Measurements from ENCODE around the gene MTCL1. TPM values are rescaled to one million over a fixed set of nuclear protein-coding genes. Genes with fewer than 3 reads are reported as not detected.

Gene MTCL1
- total and polyA plus RNA-seq, 4 donors: 0.65 to 5.4 (median 1.4) TPM

- TF ChIP-seq ZBTB33 (IDR thresholded peaks at IDR 0.05): no peak
- TF ChIP-seq HNF4A (conservative IDR thresholded peaks at IDR 0.05): no peak
- TF ChIP-seq CTCF (IDR thresholded peaks at IDR 0.05; ENCODE audit: low read depth, low read length, missing input control): no peak
- TF ChIP-seq JUND (IDR thresholded peaks at IDR 0.05): no peak
Measured at GRCh38 chr18:8689517-8689916, 15.8 kb upstream of the MTCL1 start (continued).

- TF ChIP-seq NR2F2 (IDR thresholded peaks at IDR 0.05): no peak
- TF ChIP-seq CTCF (IDR thresholded peaks at IDR 0.05; ENCODE audit: low read depth, low read length, missing input control): no peak
- no peak for TF ChIP-seq SP1 (IDR thresholded peaks at IDR 0.05)
- no peak for TF ChIP-seq ATF3 (IDR thresholded peaks at IDR 0.05)
- no peak for TF ChIP-seq FOXA1 (IDR thresholded peaks at IDR 0.05)
- TF ChIP-seq FOXA2 (IDR thresholded peaks at IDR 0.05): no peak
- TF ChIP-seq TAF1 (conservative IDR thresholded peaks at IDR 0.05): no peak
- no peak for TF ChIP-seq YY1 (IDR thresholded peaks at IDR 0.05)
- no peak for TF ChIP-seq RAD21 (IDR thresholded peaks at IDR 0.05)
- no peak for TF ChIP-seq HNF4A (conservative IDR thresholded peaks at IDR 0.05)
- no peak for TF ChIP-seq REST (IDR thresholded peaks at IDR 0.05)
- TF ChIP-seq RXRA (IDR thresholded peaks at IDR 0.05): no peak
- TF ChIP-seq JUND (IDR thresholded peaks at IDR 0.05): no peak
- TF ChIP-seq GABPA (IDR thresholded peaks at IDR 0.05 in 1 of 2, conservative IDR thresholded peaks at IDR 0.05 in 1 of 2): no peak
- TF ChIP-seq ZBTB33 (IDR thresholded peaks at IDR 0.05): no peak
- TF ChIP-seq EGR1 (IDR thresholded peaks at IDR 0.05; ENCODE audit: low read depth in 2 of 2): no peak
- TF ChIP-seq HNF4G (IDR thresholded peaks at IDR 0.05): no peak
- Histone ChIP-seq H3K36me3 (ENCODE audit: control insufficient read depth in 4 of 4, insufficient read depth in 3 of 4, low read depth in 1 of 4, low read length in 3 of 4) (no peaks in the 10 kb centered on the region), H3K9ac (ENCODE audit: low read depth in 1 of 2, low read length in 2 of 2) (no peak overlapping the region), H3K27ac (ENCODE audit: low read depth in 1 of 2, low read length in 2 of 2) (no peak overlapping the region), H3K27me3 (ENCODE audit: control insufficient read depth in 4 of 4, insufficient read depth in 4 of 4, low read length in 3 of 4) (no peaks in the 10 kb centered on the region), H3K4me3 (ENCODE audit: low read depth in 1 of 3, low read length in 3 of 3) (no peak overlapping the region), H3K9me3 (ENCODE audit: control insufficient read depth in 4 of 4, low read length in 3 of 4) (no peaks in the 10 kb centered on the region), H3K4me1 (ENCODE audit: control insufficient read depth in 4 of 4, insufficient read depth in 4 of 4, low read length in 3 of 4) (peaks cover 0 to 3% (median 0%) of the 10 kb centered on the region in 4 donors)
- 83% methylated on average over 10 of the region's 10 CpGs for WGBS
- DNase-seq (ENCODE audit: low spot score): no peak
Measured at GRCh38 chr18:8694891-8695290, 10.5 kb upstream of the MTCL1 start.
